Ammon's horn (tissue), 1 donor: Measurements from ENCODE around the gene GNA14.
"Not testable (repeated sequence)": the region's sequence is repeated elsewhere in the genome, so short reads cannot be mapped to it uniquely, and the experiment has no call there.

Source experiments
- DNase-seq: peaks from one replicate; pipeline ENCODE4 v3.0.0-alpha.2; 2016; ENCODE audit warnings: low spot score

The GNA14 gene

GRCh38 chr9:77449240-77450084, 198.7 kb downstream of the GNA14 start:
- no peak for DNase-seq

GRCh38 chr9:77447646-77448045, 200.5 kb downstream of the GNA14 start:
- DNase-seq = no peak

- DNase-seq = no peak
Observed at GRCh38 chr9:77442436-77442835, 205.7 kb downstream of the GNA14 start.

GRCh38 chr9:77441124-77441523, 207.0 kb downstream of the GNA14 start:
- not testable (repeated sequence) for DNase-seq

GRCh38 chr9:77440057-77440456, 208.1 kb downstream of the GNA14 start:
- DNase-seq = peak; percentile 57

GRCh38 chr9:77438653-77439052, 209.5 kb downstream of the GNA14 start:
- no peak for DNase-seq

GRCh38 chr9:77435688-77436087, 212.4 kb downstream of the GNA14 start:
- peak; percentile 41 for DNase-seq

- DNase-seq = no peak
Observed at GRCh38 chr9:77435277-77435676, 212.8 kb downstream of the GNA14 start.

- peak; percentile 91 for DNase-seq
Observed at GRCh38 chr9:77433675-77434445, 214.3 kb downstream of the GNA14 start.

GRCh38 chr9:77432053-77432452, 216.1 kb downstream of the GNA14 start:
- no peak for DNase-seq

GRCh38 chr9:77429928-77430327, 218.2 kb downstream of the GNA14 start:
- no peak for DNase-seq

- no peak for DNase-seq
Observed at GRCh38 chr9:77427256-77427927, 220.7 kb downstream of the GNA14 start.

GRCh38 chr9:77426712-77427111, 221.4 kb downstream of the GNA14 start:
- no peak for DNase-seq

- DNase-seq = no peak
Observed at GRCh38 chr9:77424993-77425392, 223.1 kb downstream of the GNA14 start.

- no peak for DNase-seq
Observed at GRCh38 chr9:77423841-77424240, 224.3 kb downstream of the GNA14 start.

GRCh38 chr9:77422969-77423368, 225.2 kb downstream of the GNA14 start:
- no peak for DNase-seq

- no peak for DNase-seq
Observed at GRCh38 chr9:77421506-77422265, 226.4 kb downstream of the GNA14 start.

GRCh38 chr9:77420641-77421040, 227.5 kb downstream of the GNA14 start:
- DNase-seq = no peak

- DNase-seq = no peak
Observed at GRCh38 chr9:77418226-77418625, 229.9 kb downstream of the GNA14 start.

- no peak for DNase-seq
Observed at GRCh38 chr9:77417566-77417965, 230.6 kb downstream of the GNA14 start.

GRCh38 chr9:77408521-77408920, 239.6 kb downstream of the GNA14 start:
- DNase-seq = not testable (repeated sequence)

- no peak for DNase-seq
Observed at GRCh38 chr9:77403239-77403638, 244.9 kb downstream of the GNA14 start.
